BJ (cell line): ENCODE data around the gene TSPAN4. TPM values are rescaled to one million over a fixed set of nuclear protein-coding genes. Genes with fewer than 3 reads are reported as not detected.

Experiments used
- CTCF ChIA-PET: fragments of 350-600 bp; formaldehyde crosslinking; extraction: SDS; loops from one replicate; lab custom pipeline; 2021; ENCODE audit warnings: antibody characterized with exemption, inconsistent platforms; lab: Yijun Ruan, JAX
- POLR2A ChIA-PET: fragments of 300-600 bp; sonication (Branson Sonifier 250); formaldehyde crosslinking; extraction: SDS; loops from one replicate; lab custom pipeline; 2021; ENCODE audit warnings: antibody characterized with exemption; lab: Charles Lee
- DNase-seq: peaks from one replicate; pipeline ENCODE4 v3.0.0-alpha.2; 2011; ENCODE audit warnings: low read depth
- H3K27me3 ChIP-seq: 2 replicates; pipeline ENCODE4 v1.6.0; 2011; ENCODE audit warnings: low read length; ENCODE audit not compliant: control insufficient read depth, insufficient read depth
- H3K36me3 ChIP-seq: 2 replicates; pipeline ENCODE4 v1.5.1; 2011; ENCODE audit warnings: low read length; ENCODE audit not compliant: control insufficient read depth, insufficient read depth
- H3K4me3 ChIP-seq: 2 replicates; pipeline ENCODE4 v1.5.1; 2011; ENCODE audit warnings: low read depth, mild to moderate bottlenecking, control low read depth, low read length
- polyA plus RNA-seq: library from polyadenylated mRNA; depleted of rRNA; stranded (reverse); fragments of >200 nt; gene quantifications from 2 replicates; pipeline ENCODE4 v1.2.3, GENCODE V29; 2011
- TF ChIP-seq, protein P1 (sequence below): IDR thresholded peaks from 2 replicates; pipeline ENCODE4 v1.5.1; 2011; ENCODE audit warnings: low read depth, mild to moderate bottlenecking, control low read depth, inconsistent platforms, low read length, moderate library complexity; ENCODE audit not compliant: insufficient read depth

The TSPAN4 gene
- polyA plus RNA-seq, 1 experiment = 295 TPM

DNA sequence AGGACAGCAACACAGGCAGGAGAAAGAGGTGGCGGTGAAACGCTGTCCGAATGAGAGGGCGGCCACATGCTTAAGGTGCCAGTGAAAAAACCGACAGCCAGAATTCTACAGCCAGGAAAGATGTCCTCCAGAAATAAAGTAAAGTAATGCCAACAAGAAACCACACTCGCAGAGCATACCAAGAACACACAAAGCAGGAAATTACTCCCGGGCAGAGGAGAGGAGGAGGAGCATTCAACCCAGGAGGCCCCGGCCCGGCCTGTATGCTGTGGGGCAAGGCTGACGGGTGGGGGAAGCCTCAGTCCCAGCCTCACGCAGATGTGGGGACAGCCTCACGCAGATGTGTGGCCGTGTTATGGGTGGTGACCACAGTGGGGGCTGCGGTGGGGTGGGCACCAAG is 39.9 kb downstream of the TSPAN4 start:
- peaks cover 11% of the 10 kb centered on the region for H3K36me3 ChIP-seq
- no peak for DNase-seq
- ChIA-PET CTCF (no interaction called here), POLR2A (no interaction called here)
- H3K4me3 ChIP-seq = no peak overlapping the region
- TF ChIP-seq, protein P1, sequence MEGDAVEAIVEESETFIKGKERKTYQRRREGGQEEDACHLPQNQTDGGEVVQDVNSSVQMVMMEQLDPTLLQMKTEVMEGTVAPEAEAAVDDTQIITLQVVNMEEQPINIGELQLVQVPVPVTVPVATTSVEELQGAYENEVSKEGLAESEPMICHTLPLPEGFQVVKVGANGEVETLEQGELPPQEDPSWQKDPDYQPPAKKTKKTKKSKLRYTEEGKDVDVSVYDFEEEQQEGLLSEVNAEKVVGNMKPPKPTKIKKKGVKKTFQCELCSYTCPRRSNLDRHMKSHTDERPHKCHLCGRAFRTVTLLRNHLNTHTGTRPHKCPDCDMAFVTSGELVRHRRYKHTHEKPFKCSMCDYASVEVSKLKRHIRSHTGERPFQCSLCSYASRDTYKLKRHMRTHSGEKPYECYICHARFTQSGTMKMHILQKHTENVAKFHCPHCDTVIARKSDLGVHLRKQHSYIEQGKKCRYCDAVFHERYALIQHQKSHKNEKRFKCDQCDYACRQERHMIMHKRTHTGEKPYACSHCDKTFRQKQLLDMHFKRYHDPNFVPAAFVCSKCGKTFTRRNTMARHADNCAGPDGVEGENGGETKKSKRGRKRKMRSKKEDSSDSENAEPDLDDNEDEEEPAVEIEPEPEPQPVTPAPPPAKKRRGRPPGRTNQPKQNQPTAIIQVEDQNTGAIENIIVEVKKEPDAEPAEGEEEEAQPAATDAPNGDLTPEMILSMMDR = no peak
- H3K27me3 ChIP-seq = no peaks in the 10 kb centered on the region

DNA sequence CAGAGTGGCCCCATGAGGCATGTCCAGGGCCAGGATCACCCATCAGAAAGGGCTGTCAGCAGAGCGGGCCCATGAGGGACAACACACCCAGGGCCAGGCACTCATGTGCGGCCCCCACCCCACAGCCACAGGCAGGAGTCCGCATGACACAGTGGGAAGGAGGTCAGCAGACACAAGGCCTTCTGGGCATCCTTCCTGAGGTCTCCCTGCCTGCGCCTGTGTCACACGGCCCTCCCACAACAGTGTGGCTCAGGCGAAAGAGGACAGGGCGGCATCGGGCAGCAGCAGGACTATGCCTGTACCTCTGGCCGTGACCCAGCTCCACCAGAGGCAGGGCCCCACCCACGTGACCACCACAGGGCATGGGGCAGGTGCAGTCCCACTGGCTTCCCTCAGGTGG is 40.9 kb downstream of the TSPAN4 start:
- ChIA-PET CTCF (no interaction called here), POLR2A (no interaction called here)
- H3K36me3 ChIP-seq = peaks cover 13% of the 10 kb centered on the region
- TF ChIP-seq, protein P1 = no peak
- H3K4me3 ChIP-seq = no peak overlapping the region
- no peaks in the 10 kb centered on the region for H3K27me3 ChIP-seq
- no peak for DNase-seq

DNA sequence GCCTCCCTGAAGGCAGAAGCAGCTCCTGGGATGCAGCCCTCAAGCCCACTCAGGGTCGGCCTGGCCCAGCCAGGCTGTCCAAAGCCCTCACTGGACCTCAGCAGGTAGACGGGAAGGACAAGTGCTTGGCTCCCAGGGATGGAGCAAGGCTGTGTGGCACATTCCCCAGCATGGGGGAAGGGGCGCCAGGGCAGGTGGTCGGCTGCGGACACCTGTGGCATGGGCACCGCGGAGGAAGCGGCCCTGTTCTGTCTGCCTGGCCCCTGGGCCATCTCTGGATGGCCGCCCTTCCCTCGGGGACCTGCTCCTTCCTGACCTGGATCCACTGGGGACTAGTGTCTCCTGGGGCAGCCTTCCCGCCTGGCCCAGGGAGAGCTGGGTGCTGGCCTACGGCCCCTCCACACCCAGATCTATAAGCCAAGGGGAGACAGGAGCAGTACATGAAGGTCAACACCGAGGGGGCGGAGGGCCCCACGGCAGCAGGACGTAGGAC is 42.0 kb downstream of the TSPAN4 start:
- POLR2A ChIA-PET = no interaction called here
- TF ChIP-seq, protein P1 = no peak
- CTCF ChIA-PET = no interaction called here
- DNase-seq = no peak
- no peaks in the 10 kb centered on the region for H3K27me3 ChIP-seq
- peaks cover 11% of the 10 kb centered on the region for H3K36me3 ChIP-seq
- no peak overlapping the region for H3K4me3 ChIP-seq

DNA sequence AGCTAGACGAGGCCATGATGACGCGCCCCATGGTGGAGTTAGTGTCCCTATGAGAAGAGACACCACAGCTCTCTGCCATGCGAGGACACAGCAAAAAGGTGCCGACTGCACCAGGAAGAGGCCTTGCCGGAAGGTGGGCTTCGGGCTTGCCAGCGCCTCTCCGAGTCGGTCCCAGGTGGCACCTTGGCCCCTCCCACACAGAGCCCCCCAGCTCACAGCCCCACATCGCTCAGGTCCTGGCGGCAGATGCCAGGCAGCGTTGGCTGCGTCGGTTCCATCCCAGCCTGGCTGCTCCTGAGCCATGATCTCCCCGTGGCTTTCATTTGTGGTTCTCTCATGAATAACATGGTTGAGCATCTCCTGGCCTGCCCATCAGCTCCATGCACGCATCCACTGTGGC is 43.9 kb downstream of the TSPAN4 start:
- DNase-seq = no peak
- no peak overlapping the region for H3K4me3 ChIP-seq
- TF ChIP-seq, protein P1 = no peak
- no peaks in the 10 kb centered on the region for H3K27me3 ChIP-seq
- POLR2A ChIA-PET = no interaction called here
- CTCF ChIA-PET = interaction anchor here (1.3 kb wide), 1 partner anchor 13 kb away, joined by 4 read pairs; no protein-coding TSS in a partner anchor
- H3K36me3 ChIP-seq = peaks cover 10% of the 10 kb centered on the region

DNA sequence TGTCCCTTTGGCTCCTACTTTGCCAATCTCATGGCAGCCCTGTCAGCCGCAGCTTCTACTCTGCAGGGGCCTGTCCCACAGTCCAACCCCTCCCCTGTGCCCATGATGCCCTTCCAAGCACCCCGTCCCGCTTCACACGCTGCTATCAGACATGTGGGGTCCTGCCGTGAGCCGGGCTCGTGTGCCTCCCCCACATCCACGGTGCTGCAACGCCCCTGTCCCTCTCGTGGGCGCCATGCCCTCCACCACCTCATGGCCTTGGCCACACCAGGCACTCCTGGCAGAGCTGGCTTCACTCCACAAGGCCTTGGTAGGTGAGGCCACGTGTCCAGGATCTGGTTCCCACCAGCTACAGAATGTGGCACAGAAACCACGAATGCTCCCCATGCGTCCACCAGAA is 44.9 kb downstream of the TSPAN4 start:
- peaks cover 10% of the 10 kb centered on the region for H3K36me3 ChIP-seq
- TF ChIP-seq, protein P1 = no peak
- ChIA-PET POLR2A (no interaction called here), CTCF (interaction anchor here (1.6 kb wide), 1 partner anchor 11 kb away, joined by 6 read pairs; no protein-coding TSS in a partner anchor)
- no peak overlapping the region for H3K4me3 ChIP-seq
- no peaks in the 10 kb centered on the region for H3K27me3 ChIP-seq
- no peak for DNase-seq
